SK-N-MC (cell line): ENCODE measurements around the gene ZMIZ1.

Experiments
- EZH2 ChIP-seq: fragments of 200-600 bp; sonication (generic); IDR thresholded peaks from one replicate; pipeline ENCODE4 v1.6.1; 2017; ENCODE audit warnings: antibody characterized with exemption
- FOXP2 ChIP-seq: optimal IDR thresholded peaks from 2 replicates; pipeline ENCODE3; 2011; ENCODE audit warnings: mild to moderate bottlenecking, moderate library complexity; ENCODE audit not compliant: insufficient read depth; ENCODE audit errors: extremely low read length, control extremely low read depth
- POLR2AphosphoS5 ChIP-seq: IDR thresholded peaks from 2 replicates; pipeline ENCODE4 v1.6.1; 2012; ENCODE audit warnings: mild to moderate bottlenecking, low read depth, low read length, borderline replicate concordance

GRCh38 chr10:79298403-79299244, 229.9 kb downstream of the ZMIZ1 start:
- no peak for TF ChIP-seq POLR2AphosphoS5
- TF ChIP-seq EZH2: no peak
- TF ChIP-seq FOXP2: no peak
